SK-N-SH (cell line): ENCODE measurements around the gene NDUFB2. TPM values are rescaled to one million over a fixed set of nuclear protein-coding genes. Genes with fewer than 3 reads are reported as not detected.

ENCODE experiments used
- CTCF ChIA-PET: fragments of 300-600, 350-600 bp; formaldehyde crosslinking; extraction: SDS; loops from one replicate; lab custom pipeline; 2021; lab: Yijun Ruan, JAX
- POLR2A ChIA-PET: fragments of 350-600 bp; sonication (Branson Sonifier 250); formaldehyde crosslinking; extraction: SDS; loops from one replicate; lab custom pipeline; 2020; ENCODE audit warnings: antibody characterized with exemption, inconsistent platforms; lab: Yijun Ruan, JAX
- DNase-seq: peaks from one replicate; pipeline ENCODE4 v3.0.0; 2012
- H2AFZ ChIP-seq: fragments of 200-600 bp; sonication (generic); 2 replicates; pipeline ENCODE4 v1.8.1; 2016; ENCODE audit warnings: antibody characterized with exemption, mild to moderate bottlenecking, low read depth
- H3F3A ChIP-seq: fragments of 200-600 bp; sonication (generic); replicated peaks from 2 replicates; pipeline ENCODE3; 2016; ENCODE audit warnings: antibody characterized with exemption, mild to moderate bottlenecking; ENCODE audit not compliant: insufficient read depth
- H3K27ac ChIP-seq, 2 experiments: fragments of 200-500 bp in 1 of 2; fragments of 200-600 bp in 1 of 2; sonication (Bioruptor generic) in 1 of 2; sonication (generic), shearing (Covaris generic) in 1 of 2; 2 replicates each; pipeline versions ENCODE4 v1.5.1 to v1.6.1; 2014 to 2016; ENCODE audit warnings: low read depth in 2 of 2, inconsistent platforms in 1 of 2, low read length in 1 of 2, mild to moderate bottlenecking in 1 of 2, mixed read lengths in 1 of 2
- H3K27me3 ChIP-seq: fragments of 200-600 bp; sonication (generic), shearing (Covaris generic); 2 replicates; pipeline ENCODE4 v1.6.1; 2016; ENCODE audit warnings: mixed run types; ENCODE audit not compliant: insufficient read depth
- H3K36me3 ChIP-seq, 2 experiments: fragments of 200-500 bp in 1 of 2; fragments of 200-600 bp in 1 of 2; sonication (Bioruptor generic) in 1 of 2; sonication (generic) in 1 of 2; replicated peaks in 1 of 2; 2 replicates each; pipeline versions ENCODE3 to v1.5.1; 2014 to 2016; ENCODE audit warnings: low read length in 1 of 2, mild to moderate bottlenecking in 1 of 2; ENCODE audit not compliant: insufficient read depth in 2 of 2, control insufficient read depth in 1 of 2
- H3K4me1 ChIP-seq, 2 experiments: fragments of 200-500 bp in 1 of 2; fragments of 200-600 bp in 1 of 2; sonication (Bioruptor generic) in 1 of 2; sonication (generic), shearing (Covaris generic) in 1 of 2; 2 replicates each; pipeline versions ENCODE4 v1.5.1 to v1.6.1; 2014 to 2016; ENCODE audit warnings: low read depth in 1 of 2, low read length in 1 of 2, mixed run types in 1 of 2; ENCODE audit not compliant: insufficient read depth in 2 of 2, control insufficient read depth in 1 of 2
- H3K4me2 ChIP-seq: fragments of 200-600 bp; sonication (generic), shearing (Covaris generic); 2 replicates; pipeline ENCODE4 v1.6.1; 2017; ENCODE audit warnings: mixed run types
- H3K4me3 ChIP-seq, 2 experiments: fragments of 200-500 bp in 1 of 2; fragments of 200-600 bp in 1 of 2; sonication (Bioruptor generic) in 1 of 2; sonication (generic), shearing (Covaris generic) in 1 of 2; 2 replicates each; pipeline versions ENCODE4 v1.5.1 to v1.8.1; 2014 to 2016; ENCODE audit warnings: low read depth in 2 of 2, inconsistent platforms in 1 of 2, low read length in 1 of 2, mild to moderate bottlenecking in 1 of 2, mixed read lengths in 1 of 2, moderate library complexity in 1 of 2
- H3K79me2 ChIP-seq: fragments of 200-600 bp; sonication (generic); 2 replicates; pipeline ENCODE4 v1.8.1; 2017; ENCODE audit warnings: mild to moderate bottlenecking; ENCODE audit not compliant: insufficient read depth
- H3K9ac ChIP-seq: fragments of 200-600 bp; sonication (generic); 2 replicates; pipeline ENCODE4 v1.6.1; 2017; ENCODE audit warnings: mixed run types
- H3K9me2 ChIP-seq: fragments of 200-600 bp; sonication (generic); 2 replicates; pipeline ENCODE4 v1.6.1; 2017; ENCODE audit warnings: mixed run types
- H3K9me3 ChIP-seq: fragments of 200-600 bp; sonication (generic); 2 replicates; pipeline ENCODE4 v1.6.1; 2017; ENCODE audit warnings: mixed run types, mild to moderate bottlenecking, moderate library complexity
- H4K20me1 ChIP-seq: fragments of 200-600 bp; sonication (generic); 2 replicates; pipeline ENCODE4 v1.6.1; 2017; ENCODE audit warnings: mild to moderate bottlenecking, mixed run types; ENCODE audit not compliant: insufficient read depth
- CHD2 ChIP-seq: fragments of 150-350 bp; IDR thresholded peaks from 2 replicates; pipeline ENCODE4 v1.6.1; 2018; ENCODE audit warnings: low read length; ENCODE audit not compliant: partially characterized antibody
- EP300 ChIP-seq, 2 experiments: IDR thresholded peaks; 2 replicates each; pipeline versions ENCODE4 v1.4.0 to v1.6.1; 2012; ENCODE audit warnings: borderline replicate concordance in 1 of 2, low read depth in 1 of 2, low read length in 1 of 2
- EZH2phosphoT487 ChIP-seq: fragments of 200-600 bp; sonication (generic); IDR thresholded peaks from 2 replicates; pipeline ENCODE4 v1.6.1; 2017; ENCODE audit warnings: low read depth, mixed run types, mild to moderate bottlenecking, antibody characterized with exemption, moderate library complexity, borderline replicate concordance
- FOSL2 ChIP-seq: IDR thresholded peaks from 2 replicates; pipeline ENCODE4 v1.4.0; 2012; ENCODE audit warnings: low read depth, mild to moderate bottlenecking, moderate library complexity, borderline replicate concordance
- FOXJ3 ChIP-seq: sonication (generic); formaldehyde crosslinking; IDR thresholded peaks from 2 replicates; pipeline ENCODE4 v1.5.1; 2020; ENCODE audit warnings: mild to moderate bottlenecking, missing genetic modification reagents
- FOXM1 ChIP-seq: IDR thresholded peaks from 2 replicates; pipeline ENCODE4 v1.4.0; 2012; ENCODE audit warnings: low read depth, mild to moderate bottlenecking
- GABPA ChIP-seq: IDR thresholded peaks from 2 replicates; pipeline ENCODE4 v1.4.0; 2012; ENCODE audit warnings: low read depth, mild to moderate bottlenecking
- JUND ChIP-seq: IDR thresholded peaks from 2 replicates; pipeline ENCODE4 v1.4.0; 2012
- NFIC ChIP-seq: IDR thresholded peaks from 2 replicates; pipeline ENCODE4 v1.4.0; 2012; ENCODE audit warnings: borderline replicate concordance
- NRF1 ChIP-seq: IDR thresholded peaks from 2 replicates; pipeline ENCODE4 v1.6.1; 2012; ENCODE audit warnings: low read depth, mild to moderate bottlenecking, low read length
- RCOR1 ChIP-seq: fragments of 150-350 bp; IDR thresholded peaks from 2 replicates; pipeline ENCODE4 v1.6.1; 2017; ENCODE audit warnings: antibody characterized with exemption, low read length
- RFX5 ChIP-seq: IDR thresholded peaks from 2 replicates; pipeline ENCODE4 v1.6.1; 2012; ENCODE audit warnings: mild to moderate bottlenecking, improper control_type of control experiment, low read length
- SIN3A ChIP-seq: IDR thresholded peaks from 2 replicates; pipeline ENCODE4 v1.6.1; 2012; ENCODE audit warnings: low read depth, mild to moderate bottlenecking, low read length, moderate library complexity, borderline replicate concordance
- SMC3 ChIP-seq: IDR thresholded peaks from 2 replicates; pipeline ENCODE4 v1.6.1; 2012; ENCODE audit warnings: low read depth, low read length, improper control_type of control experiment
- TEAD4 ChIP-seq: IDR thresholded peaks from 2 replicates; pipeline ENCODE4 v1.4.0; 2012; ENCODE audit warnings: mild to moderate bottlenecking, borderline replicate concordance; ENCODE audit not compliant: insufficient read depth
- WGBS: methylation state at CpG from one replicate; pipeline ENCODE4 v1.1.6; 2017; ENCODE audit warnings: low lambda C conversion rate; 5-methylcytosine and 5-hydroxymethylcytosine counted together
- polyA plus RNA-seq, 3 experiments: library from polyadenylated mRNA; depleted of rRNA; stranded (reverse); fragments of >200 nt; gene quantifications; 2 replicates each; pipeline ENCODE4 v1.2.3, GENCODE V29; 2012
- TF ChIP-seq, protein P1 (sequence below): fragments of 200-600 bp; sonication (generic); IDR thresholded peaks from 2 replicates; pipeline ENCODE4 v1.6.1; 2017; ENCODE audit warnings: antibody characterized with exemption, mild to moderate bottlenecking, moderate library complexity
- TF ChIP-seq, protein P2 (sequence below): IDR thresholded peaks from 2 replicates; pipeline ENCODE4; 2012
- TF ChIP-seq, protein P3 (sequence below): IDR thresholded peaks from 2 replicates; pipeline ENCODE4 v1.4.0; 2012; ENCODE audit warnings: low read depth
- TF ChIP-seq, protein P4 (sequence below): IDR thresholded peaks from 2 replicates; pipeline ENCODE4 v1.4.0; 2012; ENCODE audit warnings: low read depth, borderline replicate concordance
- TF ChIP-seq, protein P5 (sequence below): IDR thresholded peaks from 2 replicates; pipeline ENCODE4 v1.4.0; 2012; ENCODE audit warnings: low read depth, borderline replicate concordance

Gene NDUFB2
- polyA plus RNA-seq, 1 of the 3 experiments (the other 2 are of a cell fraction): 1,214 TPM

DNA sequence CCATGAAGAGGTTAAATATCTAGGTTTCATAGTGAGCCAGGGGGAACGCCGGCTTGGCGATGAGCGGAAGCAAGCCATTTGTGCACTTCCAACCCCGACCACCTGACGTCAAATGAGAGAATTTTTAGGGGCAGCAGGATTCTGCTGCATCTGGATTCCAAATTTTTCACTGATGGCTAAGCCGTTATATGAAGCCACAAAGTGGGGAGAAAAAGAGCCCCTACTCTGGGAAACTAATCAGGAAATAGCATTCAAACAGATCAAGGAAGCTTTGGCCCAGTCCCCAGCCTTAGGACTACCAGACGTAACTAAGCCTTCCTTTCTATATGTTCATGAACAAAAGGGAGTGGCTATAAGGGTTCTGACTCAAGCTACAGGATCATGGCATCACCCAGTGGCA lies 36.7 kb upstream of the NDUFB2 start:
- no peaks in the 10 kb centered on the region for H3K36me3 ChIP-seq
- TF ChIP-seq RFX5 (no peak), EZH2phosphoT487 (no peak), JUND (no peak), RCOR1 (no peak), FOXJ3 (CRISPR knock-in tag) (no peak), FOSL2 (no peak), GABPA (no peak), CHD2 (no peak), EP300 (IDR thresholded peaks at IDR 0.05; ENCODE audit: borderline replicate concordance in 1 of 2, low read depth in 1 of 2, low read length in 1 of 2) (no peak), NRF1 (no peak), TEAD4 (no peak), NFIC (no peak), SIN3A (no peak), FOXM1 (no peak), SMC3 (no peak)
- TF ChIP-seq, protein P1, sequence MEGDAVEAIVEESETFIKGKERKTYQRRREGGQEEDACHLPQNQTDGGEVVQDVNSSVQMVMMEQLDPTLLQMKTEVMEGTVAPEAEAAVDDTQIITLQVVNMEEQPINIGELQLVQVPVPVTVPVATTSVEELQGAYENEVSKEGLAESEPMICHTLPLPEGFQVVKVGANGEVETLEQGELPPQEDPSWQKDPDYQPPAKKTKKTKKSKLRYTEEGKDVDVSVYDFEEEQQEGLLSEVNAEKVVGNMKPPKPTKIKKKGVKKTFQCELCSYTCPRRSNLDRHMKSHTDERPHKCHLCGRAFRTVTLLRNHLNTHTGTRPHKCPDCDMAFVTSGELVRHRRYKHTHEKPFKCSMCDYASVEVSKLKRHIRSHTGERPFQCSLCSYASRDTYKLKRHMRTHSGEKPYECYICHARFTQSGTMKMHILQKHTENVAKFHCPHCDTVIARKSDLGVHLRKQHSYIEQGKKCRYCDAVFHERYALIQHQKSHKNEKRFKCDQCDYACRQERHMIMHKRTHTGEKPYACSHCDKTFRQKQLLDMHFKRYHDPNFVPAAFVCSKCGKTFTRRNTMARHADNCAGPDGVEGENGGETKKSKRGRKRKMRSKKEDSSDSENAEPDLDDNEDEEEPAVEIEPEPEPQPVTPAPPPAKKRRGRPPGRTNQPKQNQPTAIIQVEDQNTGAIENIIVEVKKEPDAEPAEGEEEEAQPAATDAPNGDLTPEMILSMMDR: no peak
- TF ChIP-seq, protein P2, sequence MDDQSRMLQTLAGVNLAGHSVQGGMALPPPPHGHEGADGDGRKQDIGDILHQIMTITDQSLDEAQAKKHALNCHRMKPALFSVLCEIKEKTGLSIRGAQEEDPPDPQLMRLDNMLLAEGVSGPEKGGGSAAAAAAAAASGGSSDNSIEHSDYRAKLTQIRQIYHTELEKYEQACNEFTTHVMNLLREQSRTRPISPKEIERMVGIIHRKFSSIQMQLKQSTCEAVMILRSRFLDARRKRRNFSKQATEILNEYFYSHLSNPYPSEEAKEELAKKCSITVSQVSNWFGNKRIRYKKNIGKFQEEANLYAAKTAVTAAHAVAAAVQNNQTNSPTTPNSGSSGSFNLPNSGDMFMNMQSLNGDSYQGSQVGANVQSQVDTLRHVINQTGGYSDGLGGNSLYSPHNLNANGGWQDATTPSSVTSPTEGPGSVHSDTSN: no peak
- TF ChIP-seq, protein P3, sequence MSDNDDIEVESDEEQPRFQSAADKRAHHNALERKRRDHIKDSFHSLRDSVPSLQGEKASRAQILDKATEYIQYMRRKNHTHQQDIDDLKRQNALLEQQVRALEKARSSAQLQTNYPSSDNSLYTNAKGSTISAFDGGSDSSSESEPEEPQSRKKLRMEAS: no peak
- TF ChIP-seq, protein P4, sequence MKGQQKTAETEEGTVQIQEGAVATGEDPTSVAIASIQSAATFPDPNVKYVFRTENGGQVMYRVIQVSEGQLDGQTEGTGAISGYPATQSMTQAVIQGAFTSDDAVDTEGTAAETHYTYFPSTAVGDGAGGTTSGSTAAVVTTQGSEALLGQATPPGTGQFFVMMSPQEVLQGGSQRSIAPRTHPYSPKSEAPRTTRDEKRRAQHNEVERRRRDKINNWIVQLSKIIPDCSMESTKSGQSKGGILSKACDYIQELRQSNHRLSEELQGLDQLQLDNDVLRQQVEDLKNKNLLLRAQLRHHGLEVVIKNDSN: no peak
- TF ChIP-seq, protein P5, sequence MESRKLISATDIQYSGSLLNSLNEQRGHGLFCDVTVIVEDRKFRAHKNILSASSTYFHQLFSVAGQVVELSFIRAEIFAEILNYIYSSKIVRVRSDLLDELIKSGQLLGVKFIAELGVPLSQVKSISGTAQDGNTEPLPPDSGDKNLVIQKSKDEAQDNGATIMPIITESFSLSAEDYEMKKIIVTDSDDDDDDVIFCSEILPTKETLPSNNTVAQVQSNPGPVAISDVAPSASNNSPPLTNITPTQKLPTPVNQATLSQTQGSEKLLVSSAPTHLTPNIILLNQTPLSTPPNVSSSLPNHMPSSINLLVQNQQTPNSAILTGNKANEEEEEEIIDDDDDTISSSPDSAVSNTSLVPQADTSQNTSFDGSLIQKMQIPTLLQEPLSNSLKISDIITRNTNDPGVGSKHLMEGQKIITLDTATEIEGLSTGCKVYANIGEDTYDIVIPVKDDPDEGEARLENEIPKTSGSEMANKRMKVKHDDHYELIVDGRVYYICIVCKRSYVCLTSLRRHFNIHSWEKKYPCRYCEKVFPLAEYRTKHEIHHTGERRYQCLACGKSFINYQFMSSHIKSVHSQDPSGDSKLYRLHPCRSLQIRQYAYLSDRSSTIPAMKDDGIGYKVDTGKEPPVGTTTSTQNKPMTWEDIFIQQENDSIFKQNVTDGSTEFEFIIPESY: no peak
- H3K27ac ChIP-seq: no peak overlapping the region
- H3K4me1 ChIP-seq: no peaks in the 10 kb centered on the region
- CTCF ChIA-PET: interaction anchor here (0.9 to 5.3 kb wide), 5 partner anchors 9 to 353 kb away, joined by 3 to 34 read pairs (median 13); partner anchors contain the start of genes ADCK2 and MRPS33
- no peaks in the 10 kb centered on the region for H3K79me2 ChIP-seq
- WGBS: 76% methylated on average over 8 of the region's 8 CpGs
- H3F3A ChIP-seq: no peaks in the 10 kb centered on the region
- no peaks in the 10 kb centered on the region for H3K9me3 ChIP-seq
- H2AFZ ChIP-seq: no peak overlapping the region
- no peak for DNase-seq
- H3K9me2 ChIP-seq: no peaks in the 10 kb centered on the region
- H4K20me1 ChIP-seq: no peaks in the 10 kb centered on the region
- H3K4me3 ChIP-seq: no peak overlapping the region
- H3K9ac ChIP-seq: no peak overlapping the region
- H3K4me2 ChIP-seq: no peak overlapping the region
- POLR2A ChIA-PET: no interaction called here
- H3K27me3 ChIP-seq: 0 out of 2 replicates have a peak, but pooled peaks cover 7% of the 10 kb centered on the region
